HepG2 (cell line): ENCODE measurements around the gene COPS7A. TPM values are rescaled to one million over a fixed set of nuclear protein-coding genes. Genes with fewer than 3 reads are reported as not detected.

Source experiments
- ATAC-seq: fragments of 200-7000 bp; cut with Tn5 transposase; 3 replicates; pipeline ENCODE4 v1.9.1; 2020; ENCODE audit warnings: mild to moderate bottlenecking, moderate library complexity
- BruUV-seq: library from RNA; stranded (reverse); fragments of 400-500 nt; replicated peaks from 2 replicates; lab custom pipeline; 2021; lab: Mats Ljungman, UMichigan
- CTCF ChIA-PET: fragments of 300-600 bp; formaldehyde crosslinking; extraction: SDS; loops from one replicate; lab custom pipeline; 2021; ENCODE audit warnings: low total read pairs, inconsistent platforms, low intra/inter-chr PET ratio; lab: Yijun Ruan, JAX
- POLR2A ChIA-PET: fragments of 350-600 bp; sonication (Branson Sonifier 250); formaldehyde crosslinking; loops from one replicate; lab custom pipeline; 2020; ENCODE audit warnings: antibody characterized with exemption, inconsistent platforms; lab: Yijun Ruan, JAX
- DNase-seq: peaks from one replicate; pipeline ENCODE4 v3.0.0-alpha.2; 2015; ENCODE audit warnings: low spot score
- FAIRE-seq: peaks from 3 replicates; lab custom pipeline; 2011; peaks lifted over from hg19 to GRCh38; lab: Jason Lieb, UNC
- H2AFZ ChIP-seq: one replicate; pipeline ENCODE4 v1.6.1; 2011; ENCODE audit warnings: low read length, inconsistent platforms
- H3K27ac ChIP-seq: fragments of 300-600 bp; 3 replicates; pipeline ENCODE4 v1.8.0; 2011; ENCODE audit warnings: mixed run types, mild to moderate bottlenecking, mixed read lengths, low read length, inconsistent platforms; ENCODE audit not compliant: insufficient read depth; ENCODE audit errors: extremely low read length
- H3K27me3 ChIP-seq, 2 experiments: fragments of 200-600 bp in 1 of 2; 2 replicates in 1 of 2; 3 replicates in 1 of 2; pipeline versions ENCODE4 v1.6.0 to v1.8.0; 2011; ENCODE audit warnings: low read length in 2 of 2, mild to moderate bottlenecking in 2 of 2, moderate library complexity in 2 of 2, inconsistent platforms in 1 of 2; ENCODE audit not compliant: insufficient read depth in 2 of 2, control insufficient read depth in 1 of 2
- H3K36me3 ChIP-seq, 2 experiments: fragments of 200-600 bp in 1 of 2; replicated peaks in 1 of 2; 2 replicates in 1 of 2; 3 replicates in 1 of 2; pipeline versions ENCODE4 v1.5.1 to v1.8.0; 2011; ENCODE audit warnings: low read length in 2 of 2, inconsistent platforms in 1 of 2; ENCODE audit not compliant: insufficient read depth in 2 of 2, control insufficient read depth in 1 of 2
- H3K4me1 ChIP-seq: 2 replicates; pipeline ENCODE4 v1.5.1; 2012; ENCODE audit warnings: low read length, inconsistent platforms; ENCODE audit not compliant: insufficient read depth
- H3K4me2 ChIP-seq: 2 replicates; pipeline ENCODE4 v1.6.0; 2011; ENCODE audit warnings: low read depth, low read length, inconsistent platforms
- H3K4me3 ChIP-seq, 3 experiments: fragments of 200-600 bp in 1 of 3; sonication (generic), shearing (Covaris generic) in 1 of 3; replicated peaks in 1 of 3; 2 replicates each; pipeline ENCODE4 v1.5.1; 2011 to 2016; ENCODE audit warnings: low read length in 3 of 3, inconsistent platforms in 2 of 3, low read depth in 2 of 3, mild to moderate bottlenecking in 2 of 3, control low read depth in 1 of 3, mixed read lengths in 1 of 3; ENCODE audit not compliant: insufficient read depth in 1 of 3
- H3K79me2 ChIP-seq: one replicate; pipeline ENCODE4 v1.6.1; 2011; ENCODE audit warnings: low read length, inconsistent platforms; ENCODE audit not compliant: insufficient read depth
- H3K9ac ChIP-seq: 2 replicates; pipeline ENCODE4 v1.6.0; 2011; ENCODE audit warnings: mild to moderate bottlenecking, low read depth, low read length, inconsistent platforms; ENCODE audit not compliant: insufficient read depth
- H3K9me3 ChIP-seq: 2 replicates; pipeline ENCODE4 v1.5.1; 2012; ENCODE audit warnings: mild to moderate bottlenecking, low read length
- H4K20me1 ChIP-seq: 2 replicates; pipeline ENCODE4 v1.6.0; 2011; ENCODE audit warnings: inconsistent platforms, mild to moderate bottlenecking, low read length, moderate library complexity; ENCODE audit not compliant: insufficient read depth
- HES4 ChIP-seq: sonication (generic); formaldehyde crosslinking; IDR thresholded peaks from 2 replicates; pipeline ENCODE4 v1.9.0; 2021; ENCODE audit warnings: mild to moderate bottlenecking, missing genetic modification reagents, borderline replicate concordance
- PRDM15 ChIP-seq: sonication (generic); formaldehyde crosslinking; IDR thresholded peaks from 2 replicates; pipeline ENCODE4 v1.4.0; 2020; ENCODE audit warnings: missing genetic modification reagents
- SMARCE1 ChIP-seq: fragments of 450-650 bp; IDR thresholded peaks from 2 replicates; pipeline ENCODE4 v1.6.1; 2017; ENCODE audit warnings: borderline replicate concordance
- ZMYM3 ChIP-seq: sonication (generic); formaldehyde crosslinking; IDR thresholded peaks from 2 replicates; pipeline ENCODE4 v1.5.1; 2020; ENCODE audit warnings: mild to moderate bottlenecking, missing genetic modification reagents
- ZNF282 ChIP-seq: fragments of 450-650 bp; IDR thresholded peaks from 2 replicates; pipeline ENCODE4 v1.6.1; 2018; ENCODE audit not compliant: partially characterized antibody
- ZNF563 ChIP-seq: sonication (generic); formaldehyde crosslinking; IDR thresholded peaks from 2 replicates; pipeline ENCODE4 v1.8.0; 2022; ENCODE audit warnings: mild to moderate bottlenecking, moderate library complexity, missing genetic modification reagents
- WGBS: methylation state at CpG from one replicate; pipeline ENCODE4 v1.1.6; 2017; ENCODE audit warnings: low lambda C conversion rate; 5-methylcytosine and 5-hydroxymethylcytosine counted together
- in situ Hi-C: cut with HindIII; loops from 2 replicates; pipeline ENCODE4 v1.10.0; 2017; ENCODE audit warnings: low pct_unique_long_range_greater_than_20kb; ENCODE audit not compliant: extremely low pct_ligation_motif_present
- intact Hi-C: fragments of 100-400 bp; cut with micrococcal nuclease; formaldehyde crosslinking; loops from one replicate; pipeline ENCODE4 v1.10.0; 2022; ENCODE audit not compliant: unreplicated experiment
- polyA plus RNA-seq, 8 experiments: library from polyadenylated mRNA; depleted of rRNA in 3 of 8; stranded (reverse) in 7 of 8; unstranded in 1 of 8; fragments of >200 nt; fragmentation: Illumina TruSeq in 4 of 8; extraction: Trizol in 4 of 8; gene quantifications; 2 replicates each; pipeline versions ENCODE4 v1.2.1 to v1.2.3, GENCODE V29; 2011 to 2016; ENCODE audit warnings: low read depth in 4 of 8, missing spikeins in 1 of 8, mixed read lengths in 1 of 8; ENCODE audit not compliant: insufficient read depth in 1 of 8
- total RNA-seq, 5 experiments: library from RNA; depleted of rRNA; stranded (reverse); fragments of >200 nt; fragmentation: Illumina TruSeq; extraction: Trizol; gene quantifications; 2 replicates each; pipeline ENCODE4 v1.2.3, GENCODE V29; 2016; ENCODE audit warnings: low read depth in 1 of 5

Gene COPS7A
- total and polyA plus RNA-seq, 2 of the 13 experiments (the other 11 are each of a cell fraction or from before 2014, with no cell fraction given) = 40.0 to 73.6 TPM

DNA sequence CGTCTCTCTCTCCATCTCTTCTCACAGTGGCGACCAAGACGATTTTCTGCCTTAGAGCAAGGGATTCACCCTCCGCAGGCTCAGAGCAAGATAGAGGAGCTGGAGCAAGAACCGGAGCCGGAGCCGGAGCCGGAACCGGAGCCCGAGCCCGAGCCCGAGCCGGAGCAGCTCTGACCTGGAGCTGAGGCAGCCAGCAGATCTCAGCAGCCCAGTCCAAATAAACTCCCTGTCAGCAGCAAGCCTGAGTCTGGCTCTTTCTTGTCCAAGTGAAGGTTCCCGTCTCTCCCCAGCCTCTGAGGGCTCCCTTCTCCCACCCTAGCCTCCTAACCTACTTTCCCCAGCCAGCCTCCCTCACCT lies 54.3 kb downstream of the COPS7A start:
- no peak for FAIRE-seq
- POLR2A ChIA-PET = interaction anchor here (0.6 to 5.5 kb wide), 7 partner anchors 9 to 147 kb away, joined by 3 to 59 read pairs (median 5); partner anchors contain the start of genes COPS7A, MLF2, PTMS and ZNF384
- Histone ChIP-seq H3K27ac (peak overlapping the region; percentile 16), H3K9ac (0 out of 2 replicates have a peak overlapping the region, but pooled peaks have one; percentile 1), H3K79me2 (no peaks in the 10 kb centered on the region), H4K20me1 (no peaks in the 10 kb centered on the region), H3K36me3 (no peaks in the 10 kb centered on the region), H3K4me3 (peak overlapping the region in 1 of 3 experiments; percentile 47; a peak in 2 of 6 replicates), H2AFZ (no peak overlapping the region), H3K9me3 (no peaks in the 10 kb centered on the region), H3K4me2 (peak overlapping the region; percentile 69), H3K27me3 (peaks cover 2 to 13% of the 10 kb centered on the region in 2 experiments; a peak in 2 of 5 replicates), H3K4me1 (peaks cover 82% of the 10 kb centered on the region)
- ATAC-seq = peak; percentile 37
- intact Hi-C loops (loop anchor here (2.0 kb wide), 1 partner anchor 47 kb away; no protein-coding TSS in a partner anchor), in situ Hi-C loops (no loop called here)
- CTCF ChIA-PET = interaction anchor here (2.0 to 2.9 kb wide), 2 partner anchors 25 to 42 kb away, joined by 16 to 54 read pairs; partner anchors contain the start of gene MLF2
- WGBS = 70% methylated on average over 14 of the region's 14 CpGs
- BruUV-seq = no TSS peak
- no peak for TF ChIP-seq ZNF282
- 0 out of 2 replicates have a peak, but pooled peaks have one; percentile 17 for TF ChIP-seq ZMYM3 (CRISPR knock-in tag)
- peak; percentile 97 for TF ChIP-seq PRDM15
- 0 out of 2 replicates have a peak, but pooled peaks have one; percentile 15 for TF ChIP-seq ZNF563 (CRISPR knock-in tag)
- TF ChIP-seq HES4 (CRISPR knock-in tag) = peak; percentile 42; the same call in 1 of the 2 replicates
- TF ChIP-seq SMARCE1 = no peak
- no peak for DNase-seq
